IMR-90 (cell line): ENCODE data around the gene ETV6. TPM values are rescaled to one million over a fixed set of nuclear protein-coding genes. Genes with fewer than 3 reads are reported as not detected.

Source experiments
- ATAC-seq: fragments of 200-7000 bp; cut with Tn5 transposase; 2 replicates; pipeline ENCODE4 v1.9.1; 2020; ENCODE audit warnings: low read depth, mild to moderate bottlenecking, moderate library complexity
- BruUV-seq: library from RNA; stranded (reverse); fragments of 400-500 nt; replicated peaks from 2 replicates; lab custom pipeline; 2021; lab: Mats Ljungman, UMichigan
- CTCF ChIA-PET: fragments of 300-600 bp; formaldehyde crosslinking; extraction: SDS; loops from one replicate; lab custom pipeline; 2021; ENCODE audit warnings: antibody characterized with exemption; lab: Yijun Ruan, JAX
- POLR2A ChIA-PET: fragments of 300-600 bp; sonication (Branson Sonifier 250); formaldehyde crosslinking; loops from one replicate; lab custom pipeline; 2022; ENCODE audit warnings: antibody characterized with exemption; ENCODE audit not compliant: unreplicated experiment; lab: Charles Lee
- DNase-seq: peaks from one replicate; pipeline ENCODE4 v3.0.0; 2013
- H2AFZ ChIP-seq: replicated peaks from 2 replicates; pipeline ENCODE3; 2013; ENCODE audit warnings: low read length, mild to moderate bottlenecking; ENCODE audit not compliant: poor library complexity
- H2AK5ac ChIP-seq: 2 replicates; pipeline ENCODE4 v1.6.1; 2013; ENCODE audit warnings: low read depth, low read length, inconsistent platforms
- H2AK9ac ChIP-seq: replicated peaks from 2 replicates; pipeline ENCODE3; 2013; ENCODE audit warnings: mild to moderate bottlenecking, low read depth, low read length, moderate library complexity; ENCODE audit not compliant: poor library complexity
- H2BK120ac ChIP-seq: 2 replicates; pipeline ENCODE4 v1.6.1; 2013; ENCODE audit warnings: low read depth, low read length, inconsistent platforms
- H2BK15ac ChIP-seq: 3 replicates; pipeline ENCODE4 v1.6.1; 2013; ENCODE audit warnings: low read depth, low read length, inconsistent platforms
- H2BK20ac ChIP-seq: 2 replicates; pipeline ENCODE4 v1.6.1; 2013; ENCODE audit warnings: low read depth, mild to moderate bottlenecking, inconsistent platforms, low read length, moderate library complexity
- H2BK5ac ChIP-seq: 2 replicates; pipeline ENCODE4 v1.6.1; 2013; ENCODE audit warnings: mild to moderate bottlenecking, low read depth, low read length, inconsistent platforms; ENCODE audit not compliant: poor library complexity, severe bottlenecking
- H3K14ac ChIP-seq: replicated peaks from 2 replicates; pipeline ENCODE4 v1.6.1; 2013; ENCODE audit warnings: low read depth, low read length, inconsistent platforms
- H3K18ac ChIP-seq: 2 replicates; pipeline ENCODE4 v1.6.1; 2013; ENCODE audit warnings: low read depth, low read length, control low read depth
- H3K23ac ChIP-seq: 2 replicates; pipeline ENCODE4 v1.6.1; 2013; ENCODE audit warnings: low read depth, low read length, inconsistent platforms
- H3K27ac ChIP-seq: 2 replicates; pipeline ENCODE4 v1.5.1; 2013; ENCODE audit warnings: mild to moderate bottlenecking, control low read depth, low read length; ENCODE audit not compliant: insufficient read depth
- H3K27me3 ChIP-seq: 2 replicates; pipeline ENCODE4 v1.6.1; 2013; ENCODE audit warnings: low read length; ENCODE audit not compliant: control insufficient read depth, insufficient read depth
- H3K36me3 ChIP-seq: 2 replicates; pipeline ENCODE4 v1.6.1; 2013; ENCODE audit warnings: low read length, mixed read lengths; ENCODE audit not compliant: control insufficient read depth, insufficient read depth
- H3K4ac ChIP-seq: 2 replicates; pipeline ENCODE4 v1.6.1; 2013; ENCODE audit warnings: low read depth, low read length, inconsistent platforms
- H3K4me1 ChIP-seq: 2 replicates; pipeline ENCODE4 v1.6.1; 2013; ENCODE audit warnings: low read length, mixed read lengths; ENCODE audit not compliant: control insufficient read depth, insufficient read depth
- H3K4me2 ChIP-seq: 2 replicates; pipeline ENCODE4 v1.6.1; 2013; ENCODE audit warnings: low read depth, mild to moderate bottlenecking, control low read depth, low read length, moderate library complexity
- H3K4me3 ChIP-seq: 2 replicates; pipeline ENCODE4 v1.5.1; 2013; ENCODE audit warnings: low read depth, mild to moderate bottlenecking, control low read depth, low read length, moderate library complexity; ENCODE audit not compliant: insufficient read depth
- H3K56ac ChIP-seq: 2 replicates; pipeline ENCODE4 v1.6.1; 2013; ENCODE audit warnings: low read length, inconsistent platforms; ENCODE audit not compliant: insufficient read depth; ENCODE audit errors: extremely low read depth
- H3K79me1 ChIP-seq, 2 experiments: 2 replicates each; pipeline ENCODE4 v1.6.1; 2013; ENCODE audit warnings: low read length in 2 of 2, inconsistent platforms in 1 of 2, low read depth in 1 of 2
- H3K9ac ChIP-seq: 2 replicates; pipeline ENCODE4 v1.6.1; 2013; ENCODE audit warnings: low read depth, low read length, control low read depth
- H3K9me1 ChIP-seq: 2 replicates; pipeline ENCODE4 v1.6.1; 2013; ENCODE audit warnings: low read length, inconsistent platforms; ENCODE audit not compliant: insufficient read depth
- H3K9me3 ChIP-seq: 2 replicates; pipeline ENCODE4 v1.6.1; 2013; ENCODE audit warnings: low read length; ENCODE audit not compliant: control insufficient read depth, insufficient read depth
- H4K20me1 ChIP-seq: 2 replicates; pipeline ENCODE4 v1.6.1; 2013; ENCODE audit warnings: low read length, inconsistent platforms; ENCODE audit not compliant: insufficient read depth
- H4K5ac ChIP-seq: 2 replicates; pipeline ENCODE4 v1.6.1; 2013; ENCODE audit warnings: mild to moderate bottlenecking, low read depth, low read length, control low read depth
- H4K8ac ChIP-seq, 2 experiments: 2 replicates each; pipeline ENCODE4 v1.6.1; 2013; ENCODE audit warnings: low read depth in 2 of 2, low read length in 2 of 2, control low read depth in 1 of 2, inconsistent platforms in 1 of 2
- H4K91ac ChIP-seq: 2 replicates; pipeline ENCODE4 v1.6.1; 2013; ENCODE audit warnings: low read depth, low read length, inconsistent platforms; ENCODE audit not compliant: insufficient read depth
- BHLHE40 ChIP-seq: fragments of 150-350 bp; IDR thresholded peaks from 2 replicates; pipeline ENCODE4 v1.6.1; 2016; ENCODE audit warnings: mild to moderate bottlenecking, low read depth, low read length
- CEBPB ChIP-seq: IDR thresholded peaks from 2 replicates; pipeline ENCODE4 v1.6.1; 2012; ENCODE audit warnings: low read depth, low read length, improper control_type of control experiment
- CHD1 ChIP-seq: IDR thresholded peaks from 2 replicates; pipeline ENCODE4 v1.6.1; 2012; ENCODE audit warnings: low read depth, low read length, improper control_type of control experiment
- MXI1 ChIP-seq: IDR thresholded peaks from 2 replicates; pipeline ENCODE4 v1.6.1; 2012; ENCODE audit warnings: low read depth, mild to moderate bottlenecking, low read length, moderate library complexity, borderline replicate concordance
- NFE2L2 ChIP-seq: fragments of 150-350 bp; IDR thresholded peaks from 2 replicates; pipeline ENCODE4 v1.6.1; 2016; ENCODE audit warnings: low read depth, mild to moderate bottlenecking, low read length
- POLR2A ChIP-seq: IDR thresholded peaks from 2 replicates; pipeline ENCODE4 v1.6.1; 2012; ENCODE audit warnings: mild to moderate bottlenecking, low read depth, low read length
- RCOR1 ChIP-seq: IDR thresholded peaks from 2 replicates; pipeline ENCODE4 v1.6.1; 2012; ENCODE audit warnings: mild to moderate bottlenecking, low read length, improper control_type of control experiment; ENCODE audit not compliant: insufficient replicate concordance
- RFX5 ChIP-seq: IDR thresholded peaks from 2 replicates; pipeline ENCODE4 v1.8.0; 2012; ENCODE audit warnings: low read depth, mild to moderate bottlenecking, low read length, moderate library complexity
- SMC3 ChIP-seq: fragments of 150-350 bp; IDR thresholded peaks from 2 replicates; pipeline ENCODE4 v1.6.1; 2016; ENCODE audit warnings: low read depth, mild to moderate bottlenecking, antibody characterized with exemption, low read length, moderate library complexity
- USF2 ChIP-seq: fragments of 150-350 bp; IDR thresholded peaks from 2 replicates; pipeline ENCODE4 v1.6.1; 2017; ENCODE audit warnings: mild to moderate bottlenecking, antibody characterized with exemption, low read length, low read depth
- WGBS, 2 experiments: methylation state at CpG; one replicate each; pipeline versions ENCODE4 v1.1.5 to v1.1.7; 2013; ENCODE audit warnings: missing lambda C conversion rate in 2 of 2; ENCODE audit not compliant: insufficient read length in 1 of 2; ENCODE audit errors: extremely low coverage in 2 of 2; 5-methylcytosine and 5-hydroxymethylcytosine counted together
- dilution Hi-C: fragments of 300-500 bp; cut with HindIII; formaldehyde crosslinking; loops from one replicate; pipeline ENCODE4 v1.14.3; 2018; ENCODE audit warnings: low sequenced_read_pairs; ENCODE audit not compliant: unreplicated experiment
- in situ Hi-C: fragments of 300-500 bp; cut with MboI; formaldehyde crosslinking; loops from 3 replicates; pipeline ENCODE4 v1.14.3; 2019; ENCODE audit warnings: low sequenced_read_pairs, inconsistent platforms, mixed read lengths
- intact Hi-C: fragments of 100-400 bp; cut with micrococcal nuclease; formaldehyde crosslinking; loops from 2 replicates; pipeline ENCODE4 v1.10.0; 2022
- polyA plus RNA-seq, 3 experiments: library from polyadenylated mRNA; depleted of rRNA; stranded (reverse); fragments of >200 nt; gene quantifications; 2 replicates each; pipeline ENCODE4 v1.2.3, GENCODE V29; 2012; ENCODE audit warnings: low replicate concordance in 1 of 3
- total RNA-seq: library from RNA; depleted of rRNA; stranded (reverse); fragments of >200 nt; gene quantifications from 2 replicates; pipeline ENCODE4 v1.2.3, GENCODE V29; 2012
- TF ChIP-seq, protein P1 (sequence below): fragments of 150-350 bp; IDR thresholded peaks from 2 replicates; pipeline ENCODE4 v1.6.1; 2016; ENCODE audit warnings: low read depth, mild to moderate bottlenecking, low read length, moderate library complexity, borderline replicate concordance

ETV6 gene
- total and polyA plus RNA-seq, 2 of the 4 experiments (the other 2 are of a cell fraction): 8.4 to 9.9 TPM

DNA sequence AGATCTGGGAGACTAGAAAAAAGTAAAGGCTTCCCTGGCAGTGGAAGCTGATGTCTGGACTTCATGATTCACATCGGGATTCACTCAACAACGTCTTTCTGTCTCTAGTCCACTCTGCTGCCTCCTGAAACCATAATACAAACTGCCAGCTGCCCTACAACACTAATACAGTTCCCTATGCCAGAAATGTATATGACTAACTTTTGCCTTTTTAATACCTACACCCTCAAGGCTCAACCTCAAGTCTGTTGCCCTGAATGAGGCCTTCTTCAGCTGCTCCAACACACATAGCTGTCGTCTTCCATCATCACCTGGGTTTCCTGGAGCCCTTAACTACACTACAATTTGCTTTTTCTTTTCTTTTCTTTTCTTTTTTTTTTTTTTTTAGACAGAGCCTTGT lies 238.6 kb downstream of the ETV6 start:
- Histone ChIP-seq H3K18ac (no peak overlapping the region), H4K20me1 (no peaks in the 10 kb centered on the region), H3K56ac (no peak overlapping the region), H3K9me1 (peaks cover 10% of the 10 kb centered on the region), H3K4me3 (no peak overlapping the region), H3K4me1 (peaks cover 6% of the 10 kb centered on the region), H3K9me3 (no peaks in the 10 kb centered on the region), H2BK5ac (no peak overlapping the region), H3K36me3 (peaks cover 30% of the 10 kb centered on the region), H3K79me1 (peaks cover 8 to 27% of the 10 kb centered on the region in 2 experiments), H3K9ac (no peak overlapping the region), H2BK120ac (no peak overlapping the region), H2BK15ac (no peak overlapping the region), H3K4ac (no peak overlapping the region), H3K27me3 (no peaks in the 10 kb centered on the region), H2AK9ac (no peak overlapping the region), H3K14ac (no peak overlapping the region), H2AFZ (no peak overlapping the region), H4K91ac (no peak overlapping the region), H3K27ac (no peak overlapping the region), H4K5ac (no peak overlapping the region), H2BK20ac (no peak overlapping the region), H4K8ac (no peak overlapping the region), H3K4me2 (no peak overlapping the region), H2AK5ac (no peak overlapping the region), H3K23ac (no peak overlapping the region)
- ATAC-seq: no peak
- intact Hi-C loops (no loop called here), in situ Hi-C loops (no loop called here), dilution Hi-C loops (no loop called here)
- ChIA-PET POLR2A (no interaction called here), CTCF (no interaction called here)
- no peak for DNase-seq
- TF ChIP-seq CEBPB: no peak
- TF ChIP-seq CHD1: no peak
- no peak for TF ChIP-seq MXI1
- no peak for TF ChIP-seq POLR2A
- no peak for TF ChIP-seq RCOR1
- TF ChIP-seq, protein P1, sequence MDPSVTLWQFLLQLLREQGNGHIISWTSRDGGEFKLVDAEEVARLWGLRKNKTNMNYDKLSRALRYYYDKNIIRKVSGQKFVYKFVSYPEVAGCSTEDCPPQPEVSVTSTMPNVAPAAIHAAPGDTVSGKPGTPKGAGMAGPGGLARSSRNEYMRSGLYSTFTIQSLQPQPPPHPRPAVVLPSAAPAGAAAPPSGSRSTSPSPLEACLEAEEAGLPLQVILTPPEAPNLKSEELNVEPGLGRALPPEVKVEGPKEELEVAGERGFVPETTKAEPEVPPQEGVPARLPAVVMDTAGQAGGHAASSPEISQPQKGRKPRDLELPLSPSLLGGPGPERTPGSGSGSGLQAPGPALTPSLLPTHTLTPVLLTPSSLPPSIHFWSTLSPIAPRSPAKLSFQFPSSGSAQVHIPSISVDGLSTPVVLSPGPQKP: no peak
- TF ChIP-seq BHLHE40: no peak
- no peak for TF ChIP-seq RFX5
- no peak for TF ChIP-seq SMC3
- TF ChIP-seq NFE2L2: no peak
- TF ChIP-seq USF2: no peak
- no TSS peak for BruUV-seq
- WGBS, 2 experiments: 90% methylated on average over 3 of the region's 3 CpGs; no CpG with 5 or more reads in 1 of the 2 experiments
